Naive thymus-derived CD4-positive, alpha-beta T cell (primary cell): ENCODE measurements around the gene FXYD4. TPM values are rescaled to one million over a fixed set of nuclear protein-coding genes. Genes with fewer than 3 reads are reported as not detected.
A peak's percentile ranks its signal among the peaks of the same experiment; 100 is the strongest.

Experiments
- ATAC-seq: fragments of 150-1000 bp; cut with Tn5 transposase; 2 replicates; pipeline ENCODE4 v1.10.0; 2021; ENCODE audit warnings: mild to moderate bottlenecking, moderate library complexity
- CTCF ChIA-PET: fragments of 350-600 bp; sonication (Branson Sonifier 250); formaldehyde crosslinking; loops from one replicate; lab custom pipeline; 2021; ENCODE audit warnings: antibody characterized with exemption; lab: Charles Lee
- POLR2A ChIA-PET: fragments of 350-600 bp; sonication (Branson Sonifier 250); formaldehyde crosslinking; loops from one replicate; lab custom pipeline; 2021; ENCODE audit warnings: antibody characterized with exemption, inconsistent platforms; lab: Charles Lee
- DNase-seq, 9 donors: peaks; one replicate each; pipeline versions ENCODE4 v3.0.0 to v3.0.0-alpha.2; 2020 to 2022; ENCODE audit warnings: mixed read lengths in 1 of 9
- H3K27ac ChIP-seq: one replicate; pipeline ENCODE4 v1.7.0; 2013; ENCODE audit warnings: mild to moderate bottlenecking, low read depth, low read length, moderate library complexity
- H3K27me3 ChIP-seq, 2 donors: one replicate each; pipeline ENCODE4 v1.7.0; 2013; ENCODE audit warnings: low read length in 2 of 2, mild to moderate bottlenecking in 2 of 2, moderate library complexity in 2 of 2; ENCODE audit not compliant: control insufficient read depth in 2 of 2, insufficient read depth in 2 of 2
- H3K36me3 ChIP-seq, 3 experiments: 1 replicate in 2 of 3; 2 replicates in 1 of 3; pipeline ENCODE4 v1.7.0; 2013; ENCODE audit warnings: low read length in 3 of 3, mild to moderate bottlenecking in 3 of 3, moderate library complexity in 1 of 3; ENCODE audit not compliant: insufficient read depth in 3 of 3, control insufficient read depth in 2 of 3
- H3K4me1 ChIP-seq, 2 donors: one replicate each; pipeline ENCODE4 v1.7.0; 2013; ENCODE audit warnings: low read length in 2 of 2, mild to moderate bottlenecking in 2 of 2, moderate library complexity in 1 of 2; ENCODE audit not compliant: control insufficient read depth in 2 of 2, insufficient read depth in 2 of 2
- H3K4me3 ChIP-seq: 2 replicates; pipeline ENCODE4 v1.7.0; 2013; ENCODE audit warnings: mild to moderate bottlenecking, low read length
- H3K9me3 ChIP-seq, 3 experiments: 1 replicate in 2 of 3; 2 replicates in 1 of 3; pipeline ENCODE4 v1.7.0; 2013; ENCODE audit warnings: low read length in 3 of 3; ENCODE audit not compliant: control insufficient read depth in 2 of 3
- H3K27ac Mint-ChIP-seq, 9 donors: one replicate each; pipeline ENCODE4 v1.8.0; 2020 to 2022; ENCODE audit warnings: mixed read lengths in 9 of 9, mild to moderate bottlenecking in 8 of 9, moderate library complexity in 5 of 9, inconsistent platforms in 2 of 9
- H3K27me3 Mint-ChIP-seq, 5 donors: one replicate each; pipeline ENCODE4 v1.8.0; 2021 to 2022; ENCODE audit warnings: mixed read lengths in 5 of 5, mild to moderate bottlenecking in 1 of 5
- H3K36me3 Mint-ChIP-seq, 5 donors: one replicate each; pipeline ENCODE4 v1.8.0; 2020 to 2022; ENCODE audit warnings: mixed read lengths in 5 of 5, mild to moderate bottlenecking in 3 of 5, inconsistent platforms in 1 of 5
- H3K4me1 Mint-ChIP-seq, 7 donors: one replicate each; pipeline ENCODE4 v1.8.0; 2020 to 2022; ENCODE audit warnings: mixed read lengths in 7 of 7, mild to moderate bottlenecking in 3 of 7, inconsistent platforms in 1 of 7
- H3K4me3 Mint-ChIP-seq, 10 donors: one replicate each; pipeline ENCODE4 v1.8.0; 2020 to 2022; ENCODE audit warnings: mild to moderate bottlenecking in 10 of 10, mixed read lengths in 10 of 10, moderate library complexity in 6 of 10, inconsistent platforms in 2 of 10
- H3K9me3 Mint-ChIP-seq, 11 donors: one replicate each; pipeline ENCODE4 v1.8.0; 2020 to 2022; ENCODE audit warnings: mixed read lengths in 11 of 11, mild to moderate bottlenecking in 4 of 11, inconsistent platforms in 1 of 11, moderate library complexity in 1 of 11
- intact Hi-C, 2 donors: fragments of 100-400 bp; cut with micrococcal nuclease; formaldehyde crosslinking; loops; one replicate each; pipeline ENCODE4 v1.15.1; 2023
- polyA plus RNA-seq, 2 donors: library from polyadenylated mRNA; unstranded; fragments of 300-500 nt; fragmentation: Illumina TruSeq; gene quantifications; one replicate each; pipeline ENCODE4 v1.2.3, GENCODE V29; 2021
- total RNA-seq, 6 experiments: library from RNA in 5 of 6; stranded (reverse) in 5 of 6; gene quantifications; 1 replicate in 5 of 6; 2 replicates in 1 of 6; pipeline ENCODE4 v1.2.3 and lab custom pipeline; 2021 to 2026

Gene FXYD4, protein sequence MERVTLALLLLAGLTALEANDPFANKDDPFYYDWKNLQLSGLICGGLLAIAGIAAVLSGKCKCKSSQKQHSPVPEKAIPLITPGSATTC
- total RNA-seq (not detected), polyA plus RNA-seq (not detected), total RNA-seq (lab: John Stamatoyannopoulos, UW) (not detected)

DNA sequence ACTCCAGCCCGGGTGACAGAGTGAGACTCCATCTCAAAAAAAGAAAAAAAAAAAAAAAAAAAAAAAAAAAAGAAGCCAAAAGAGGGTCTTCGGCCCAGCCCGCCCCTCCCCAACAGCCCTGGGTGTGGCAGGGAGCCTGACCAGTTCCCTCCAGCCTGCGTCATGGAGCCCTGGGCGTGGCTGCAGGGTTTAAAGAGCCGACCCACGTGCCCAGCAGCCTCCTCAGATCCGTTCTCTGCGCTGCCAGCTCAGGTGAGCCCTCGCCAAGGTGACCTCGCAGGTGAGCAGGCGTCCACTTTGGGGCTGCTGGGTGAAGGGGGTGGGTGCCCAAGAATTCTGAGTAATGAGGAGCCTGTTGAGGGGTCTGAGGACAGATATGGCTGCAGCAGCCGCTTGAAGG, at the start of gene FXYD4:
Gene FXYD4, plus strand, starts transcription at position 219 of the 400 bp plus-strand sequence. CDS start 2,111 bp downstream, outside the sequence.
- intact Hi-C loops, result no loop called here
- no peak for ATAC-seq
- Mint-ChIP-seq H3K9me3 (no peaks in the 10 kb centered on the region), H3K4me1 (peaks cover 0 to 11% (median 0%) of the 10 kb centered on the region in 7 donors), H3K36me3 (no peaks in the 10 kb centered on the region), H3K4me3 (no peak within 1 kb of the TSS), H3K27ac (peak within 1 kb of the TSS in 1 of 9 donors; percentile 41), H3K27me3 (no peaks in the 10 kb centered on the region)
- H3K27ac ChIP-seq, result no peak within 1 kb of the TSS
- no peaks in the 10 kb centered on the region for H3K9me3 ChIP-seq
- DNase-seq, result no peak
- ChIA-PET POLR2A (no interaction called here), CTCF (no interaction called here)
- H3K27me3 ChIP-seq, result no peaks in the 10 kb centered on the region
- H3K4me3 ChIP-seq, result no peak within 1 kb of the TSS
- no peaks in the 10 kb centered on the region for H3K4me1 ChIP-seq
- no peaks in the 10 kb centered on the region for H3K36me3 ChIP-seq

DNA sequence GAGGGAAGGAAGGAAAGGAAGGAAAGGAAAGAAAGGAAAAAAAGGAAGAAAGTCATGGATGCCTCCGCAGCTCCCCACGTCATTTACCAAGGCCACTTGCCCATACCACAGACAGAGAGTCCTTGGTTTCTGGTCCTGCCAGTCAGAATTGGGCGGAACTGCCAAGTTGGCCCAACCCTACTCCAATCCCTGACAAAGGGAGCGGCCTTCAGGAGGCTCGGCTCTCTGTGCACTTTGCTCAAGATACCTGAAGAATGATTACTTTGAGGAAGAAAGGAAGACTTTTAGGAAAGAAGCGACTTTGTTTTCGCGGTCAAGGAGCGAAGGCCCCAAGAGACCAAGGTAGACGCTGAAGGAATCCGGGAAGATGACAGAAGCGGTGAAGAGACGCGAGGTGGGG, 49.1 kb upstream of the FXYD4 start:
- H3K27ac ChIP-seq, result no peak overlapping the region
- no peak for DNase-seq
- no peaks in the 10 kb centered on the region for H3K36me3 ChIP-seq
- no peak for ATAC-seq
- H3K9me3 ChIP-seq, result no peaks in the 10 kb centered on the region
- ChIA-PET CTCF (interaction anchor here (0.6 to 1.3 kb wide), 2 partner anchors 30 to 135 kb away, joined by 3 read pairs; no protein-coding TSS in a partner anchor), POLR2A (interaction anchor here (1.0 kb wide), 1 partner anchor 29 kb away, joined by 3 read pairs; no protein-coding TSS in a partner anchor)
- Mint-ChIP-seq H3K9me3 (peaks cover 0 to 1% (median 0%) of the 10 kb centered on the region in 11 donors), H3K4me3 (peak overlapping the region in 7 of 10 donors; percentile 32 to 64 (median 41)), H3K27ac (peak overlapping the region in 3 of 9 donors; percentile 6 to 78 (median 76)), H3K36me3 (no peaks in the 10 kb centered on the region), H3K27me3 (peaks cover 8 to 27% (median 10%) of the 10 kb centered on the region in 5 donors), H3K4me1 (peaks cover 0 to 38% (median 12%) of the 10 kb centered on the region in 7 donors)
- no peak overlapping the region for H3K4me3 ChIP-seq
- H3K27me3 ChIP-seq, result no peaks in the 10 kb centered on the region
- H3K4me1 ChIP-seq, result peaks cover 0 to 3% of the 10 kb centered on the region in 2 donors
- intact Hi-C loops, result loop anchor here in 1 of 2 donors (2.0 kb wide), 1 partner anchor 14 kb away; no protein-coding TSS in a partner anchor

DNA sequence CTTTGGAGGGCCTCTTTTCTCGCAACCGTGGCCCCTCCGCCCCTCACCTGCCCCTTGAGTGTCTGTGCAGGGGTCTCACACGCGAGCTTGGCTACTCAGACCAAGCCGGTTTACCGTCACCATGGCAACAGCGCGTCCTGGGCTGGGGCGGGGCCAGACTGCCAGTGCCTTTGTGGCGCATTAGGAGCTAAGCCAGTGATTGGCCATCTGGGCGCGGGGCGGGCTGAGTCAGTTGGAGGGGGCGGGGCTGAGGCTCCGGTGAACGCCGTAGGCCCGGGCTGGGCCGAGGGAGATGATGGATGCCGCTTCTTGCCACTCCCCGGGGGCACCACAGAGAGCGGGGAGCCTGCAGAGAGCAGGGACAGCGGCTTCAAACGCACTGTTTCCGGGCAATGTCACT, 48.7 kb upstream of the FXYD4 start:
- Histone ChIP-seq H3K4me1 (peaks cover 0 to 3% of the 10 kb centered on the region in 2 donors), H3K27me3 (no peaks in the 10 kb centered on the region), H3K27ac (no peak overlapping the region), H3K4me3 (no peak overlapping the region), H3K36me3 (no peaks in the 10 kb centered on the region), H3K9me3 (no peaks in the 10 kb centered on the region)
- peaks cover 0 to 1% (median 0%) of the 10 kb centered on the region in 11 donors for H3K9me3 Mint-ChIP-seq
- CTCF ChIA-PET, result interaction anchor here (1.3 kb wide), 1 partner anchor 30 kb away, joined by 3 read pairs; no protein-coding TSS in a partner anchor
- DNase-seq (peak; percentile 51 to 82 (median 63)), ATAC-seq (peak; percentile 98)
- POLR2A ChIA-PET, result interaction anchor here (0.7 to 1.0 kb wide), 2 partner anchors 8 to 29 kb away, joined by 3 to 4 read pairs; no protein-coding TSS in a partner anchor
- H3K4me1 Mint-ChIP-seq, result peaks cover 0 to 38% (median 12%) of the 10 kb centered on the region in 7 donors
- intact Hi-C loops, result loop anchor here in 1 of 2 donors (2.0 kb wide), 1 partner anchor 14 kb away; no protein-coding TSS in a partner anchor
- H3K4me3 Mint-ChIP-seq, result peak overlapping the region in 8 of 10 donors; percentile 23 to 64 (median 40)
- H3K36me3 Mint-ChIP-seq, result no peaks in the 10 kb centered on the region
- peaks cover 8 to 27% (median 10%) of the 10 kb centered on the region in 5 donors for H3K27me3 Mint-ChIP-seq
- peak overlapping the region in 3 of 9 donors; percentile 26 to 78 (median 76) for H3K27ac Mint-ChIP-seq

DNA sequence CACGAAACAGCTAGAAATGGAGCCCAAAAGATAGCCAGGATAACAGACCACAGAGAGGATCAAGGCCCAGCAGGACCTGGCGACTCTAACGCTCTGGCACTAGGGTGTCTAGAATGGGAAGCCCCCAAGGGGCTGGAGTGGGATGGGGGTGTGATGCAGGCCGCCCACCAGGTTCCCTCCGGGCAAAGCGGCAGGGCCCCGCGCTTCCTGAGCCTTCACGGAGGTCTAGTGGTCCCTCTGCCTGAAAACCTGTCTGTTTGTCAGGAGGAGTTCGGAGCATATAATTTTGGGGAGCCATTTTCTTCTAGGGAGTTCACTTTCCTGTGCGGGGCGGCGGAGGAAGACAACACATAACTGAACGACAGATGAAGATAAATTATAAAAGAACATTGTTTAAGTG, 48.2 kb upstream of the FXYD4 start:
- no peak overlapping the region for H3K4me3 ChIP-seq
- Mint-ChIP-seq H3K4me1 (peaks cover 0 to 38% (median 12%) of the 10 kb centered on the region in 7 donors), H3K9me3 (peaks cover 0 to 1% (median 0%) of the 10 kb centered on the region in 11 donors), H3K4me3 (peak overlapping the region in 7 of 10 donors; percentile 23 to 64 (median 41)), H3K27ac (peak overlapping the region in 3 of 9 donors; percentile 26 to 78 (median 46)), H3K27me3 (peaks cover 8 to 27% (median 10%) of the 10 kb centered on the region in 5 donors), H3K36me3 (peaks cover 0 to 1% (median 0%) of the 10 kb centered on the region in 5 donors)
- no peaks in the 10 kb centered on the region for H3K9me3 ChIP-seq
- H3K27ac ChIP-seq, result no peak overlapping the region
- ChIA-PET POLR2A (interaction anchor here (0.7 to 1.0 kb wide), 2 partner anchors 9 to 30 kb away, joined by 3 to 4 read pairs; no protein-coding TSS in a partner anchor), CTCF (interaction anchor here (1.3 kb wide), 1 partner anchor 30 kb away, joined by 3 read pairs; no protein-coding TSS in a partner anchor)
- intact Hi-C loops, result loop anchor here in 1 of 2 donors (2.0 kb wide), 1 partner anchor 14 kb away; no protein-coding TSS in a partner anchor
- ATAC-seq (no peak), DNase-seq (no peak)
- no peaks in the 10 kb centered on the region for H3K36me3 ChIP-seq
- peaks cover 0 to 3% of the 10 kb centered on the region in 2 donors for H3K4me1 ChIP-seq
- no peaks in the 10 kb centered on the region for H3K27me3 ChIP-seq

DNA sequence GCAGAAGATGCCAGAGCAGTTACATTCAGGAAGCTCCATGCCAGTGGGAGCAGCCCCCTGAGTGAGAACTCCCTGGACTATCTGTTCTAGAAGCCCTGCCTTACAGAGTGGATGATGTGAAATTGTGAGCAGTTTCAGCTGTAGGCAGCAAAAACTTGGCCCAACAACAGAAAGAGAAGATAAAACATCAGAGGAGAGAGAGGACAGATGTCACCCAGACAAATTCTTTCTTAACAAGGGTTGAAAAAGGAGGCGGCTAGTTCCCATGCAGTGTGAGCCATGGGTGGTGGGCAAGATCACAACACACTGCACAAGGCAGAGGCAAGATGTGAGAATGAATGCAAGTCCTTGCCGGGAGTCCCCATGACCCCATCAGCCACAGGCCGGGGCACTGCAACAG, 46.6 kb upstream of the FXYD4 start:
- Mint-ChIP-seq H3K4me3 (no peak overlapping the region), H3K36me3 (peaks cover 0 to 2% (median 0%) of the 10 kb centered on the region in 5 donors), H3K27ac (no peak overlapping the region), H3K9me3 (peaks cover 0 to 1% (median 0%) of the 10 kb centered on the region in 11 donors), H3K4me1 (peaks cover 0 to 32% (median 12%) of the 10 kb centered on the region in 7 donors), H3K27me3 (peaks cover 6 to 28% (median 9%) of the 10 kb centered on the region in 5 donors)
- ATAC-seq, result no peak
- ChIA-PET CTCF (interaction anchor here (0.8 kb wide), 1 partner anchor 31 kb away, joined by 3 read pairs; no protein-coding TSS in a partner anchor), POLR2A (no interaction called here)
- no peaks in the 10 kb centered on the region for H3K36me3 ChIP-seq
- H3K9me3 ChIP-seq, result no peaks in the 10 kb centered on the region
- no peaks in the 10 kb centered on the region for H3K27me3 ChIP-seq
- intact Hi-C loops, result no loop called here
- no peak overlapping the region for H3K27ac ChIP-seq
- no peak overlapping the region for H3K4me3 ChIP-seq
- peaks cover 0 to 3% of the 10 kb centered on the region in 2 donors for H3K4me1 ChIP-seq
- no peak for DNase-seq

DNA sequence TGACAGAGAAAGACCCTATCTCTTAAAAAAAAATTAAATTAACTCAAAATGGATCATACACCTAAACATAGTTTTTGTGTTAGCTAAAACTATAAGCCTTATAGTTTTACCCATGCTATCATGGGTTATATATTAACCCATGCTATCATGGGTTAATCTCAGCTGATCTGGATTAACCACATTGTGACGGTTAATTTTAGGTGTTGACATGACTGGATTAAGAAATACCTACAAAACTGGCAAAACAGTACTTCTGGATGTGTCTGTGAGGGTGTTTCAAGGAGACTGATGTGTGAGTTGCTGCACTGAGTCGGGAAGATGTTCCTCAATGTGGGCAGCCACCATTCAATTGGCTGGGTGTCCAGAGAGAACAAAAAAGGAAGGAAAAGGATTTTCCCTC, 44.3 kb upstream of the FXYD4 start:
- ATAC-seq (no peak), DNase-seq (no peak)
- H3K27me3 Mint-ChIP-seq, result peaks cover 0 to 12% (median 4%) of the 10 kb centered on the region in 5 donors
- peaks cover 8 to 31% (median 18%) of the 10 kb centered on the region in 7 donors for H3K4me1 Mint-ChIP-seq
- no peaks in the 10 kb centered on the region for H3K27me3 ChIP-seq
- peaks cover 0 to 7% (median 0%) of the 10 kb centered on the region in 5 donors for H3K36me3 Mint-ChIP-seq
- no peaks in the 10 kb centered on the region for H3K9me3 Mint-ChIP-seq
- no peaks in the 10 kb centered on the region for H3K36me3 ChIP-seq
- POLR2A ChIA-PET, result no interaction called here
- H3K27ac Mint-ChIP-seq, result no peak overlapping the region
- no peaks in the 10 kb centered on the region for H3K9me3 ChIP-seq
- CTCF ChIA-PET, result interaction anchor here (1.6 to 1.7 kb wide), 2 partner anchors 9 to 21 kb away, joined by 5 read pairs; no protein-coding TSS in a partner anchor
- H3K4me1 ChIP-seq, result peaks cover 7 to 9% of the 10 kb centered on the region in 2 donors
- H3K4me3 ChIP-seq, result no peak overlapping the region
- no peak overlapping the region for H3K27ac ChIP-seq
- no peak overlapping the region for H3K4me3 Mint-ChIP-seq
- intact Hi-C loops, result no loop called here
